Measurements from ENCODE around the gene LPP. TPM values are rescaled to one million over a fixed set of nuclear protein-coding genes. Genes with fewer than 3 reads are reported as not detected.

LPP gene
- total and polyA plus RNA-seq, 2 of the 4 experiments (the other 2 are of a cell fraction): 16.0 to 130 TPM

DNA sequence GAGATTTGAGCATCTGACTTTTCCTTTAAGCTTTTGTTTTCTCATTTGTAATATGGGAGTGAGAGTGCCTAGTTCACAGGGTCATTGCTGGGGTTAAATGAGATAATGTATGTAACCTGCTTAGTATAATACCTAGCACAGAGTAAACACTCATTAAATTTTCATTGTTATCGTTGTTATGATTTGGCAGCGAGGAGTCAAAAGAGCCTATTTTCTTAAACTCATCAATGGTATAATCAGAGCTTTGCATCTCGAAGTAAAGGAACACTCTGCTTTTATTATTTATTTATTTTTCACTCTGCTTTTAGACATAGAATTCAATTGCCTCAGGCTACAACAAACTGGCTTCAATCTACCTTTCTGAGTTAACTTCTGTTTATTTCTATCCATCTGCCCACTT is 52.8 kb downstream of the LPP start:
- Histone ChIP-seq H3K9ac (ENCODE audit: low read depth, low read length) (no peak overlapping the region), H3K4me2 (ENCODE audit: low read depth, low read length) (no peak overlapping the region), H4K5ac (ENCODE audit: low read depth, low read length) (no peak overlapping the region), H3K4me1 (ENCODE audit: control insufficient read depth, insufficient read depth, low read length) (peaks cover 37% of the 10 kb centered on the region), H2BK120ac (ENCODE audit: low read depth, low read length) (no peak overlapping the region), H2AK5ac (ENCODE audit: low read depth, low read length) (no peak overlapping the region), H4K8ac (ENCODE audit: low read depth in 2 of 2, low read length in 2 of 2) (no peak overlapping the region), H3K18ac (ENCODE audit: low read depth, low read length) (no peak overlapping the region), H3K27me3 (ENCODE audit: control insufficient read depth, insufficient read depth, low read length) (no peaks in the 10 kb centered on the region), H3K23ac (ENCODE audit: low read depth, low read length) (peak overlapping the region; percentile 69), H3K79me1 (ENCODE audit: low read depth in 1 of 2, low read length in 2 of 2) (peaks cover 61 to 87% of the 10 kb centered on the region in 2 experiments), H2BK20ac (ENCODE audit: low read depth, low read length) (no peak overlapping the region), H4K20me1 (ENCODE audit: insufficient read depth, low read length) (peaks cover 34% of the 10 kb centered on the region), H2BK15ac (ENCODE audit: low read depth, low read length) (no peak overlapping the region), H3K4me3 (ENCODE audit: insufficient read depth, low read depth, low read length) (no peak overlapping the region), H2AK9ac (replicated peaks; ENCODE audit: low read depth, low read length, poor library complexity) (no peak overlapping the region), H3K36me3 (ENCODE audit: control insufficient read depth, insufficient read depth, low read length) (peaks cover 12% of the 10 kb centered on the region), H2AFZ (replicated peaks; ENCODE audit: low read length, poor library complexity) (no peak overlapping the region), H3K14ac (replicated peaks; ENCODE audit: low read depth, low read length) (no peak overlapping the region), H4K91ac (ENCODE audit: insufficient read depth, low read depth, low read length) (no peak overlapping the region), H3K27ac (ENCODE audit: insufficient read depth, low read length) (no peak overlapping the region), H3K4ac (ENCODE audit: low read depth, low read length) (no peak overlapping the region), H3K56ac (ENCODE audit: extremely low read depth, insufficient read depth, low read length) (no peak overlapping the region), H3K9me1 (ENCODE audit: insufficient read depth, low read length) (peaks cover 36% of the 10 kb centered on the region), H3K9me3 (ENCODE audit: control insufficient read depth, insufficient read depth, low read length) (no peaks in the 10 kb centered on the region), H2BK5ac (ENCODE audit: low read depth, low read length, poor library complexity, severe bottlenecking) (no peak overlapping the region)
- ATAC-seq (ENCODE audit: low read depth) (no peak), DNase-seq (no peak)
- ChIA-PET CTCF (interaction anchor here (0.6 kb wide), 4 partner anchors 22 to 1586 kb away, joined by 3 to 4 read pairs (median 4); no protein-coding TSS in a partner anchor), POLR2A (ENCODE audit: unreplicated experiment) (interaction anchor here (0.6 kb wide), 1 partner anchor 1160 kb away, joined by 4 read pairs; no protein-coding TSS in a partner anchor)
- intact Hi-C loops (cut with micrococcal nuclease): no loop called here
- dilution Hi-C loops (cut with HindIII; ENCODE audit: low sequenced_read_pairs, unreplicated experiment): no loop called here
- WGBS, 2 experiments (ENCODE audit: extremely low coverage in 2 of 2, insufficient read length in 1 of 2): no CpG with 5 or more reads among the region's 3 CpGs
- TF ChIP-seq POLR2A (IDR thresholded peaks at IDR 0.05; ENCODE audit: low read depth, low read length) (no peak), BHLHE40 (IDR thresholded peaks at IDR 0.05; ENCODE audit: low read depth, low read length) (no peak), FOS (IDR thresholded peaks at IDR 0.05; ENCODE audit: low read depth, low read length) (no peak), SMC3 (IDR thresholded peaks at IDR 0.05; ENCODE audit: low read depth, low read length) (no peak), RAD21 (IDR thresholded peaks at IDR 0.05; ENCODE audit: low read length) (no peak), MAZ (IDR thresholded peaks at IDR 0.05; ENCODE audit: borderline replicate concordance, low read depth, low read length) (no peak), CHD1 (IDR thresholded peaks at IDR 0.05; ENCODE audit: low read depth, low read length) (no peak), RCOR1 (IDR thresholded peaks at IDR 0.05; ENCODE audit: insufficient replicate concordance, low read length) (no peak), RFX5 (IDR thresholded peaks at IDR 0.05; ENCODE audit: low read depth, low read length) (no peak), NFE2L2 (IDR thresholded peaks at IDR 0.05; ENCODE audit: low read depth, low read length) (no peak), CTCF (conservative IDR thresholded peaks at IDR 0.05; ENCODE audit: low read depth, low read length) (no peak), CEBPB (IDR thresholded peaks at IDR 0.05; ENCODE audit: low read depth, low read length) (no peak)
- no TSS peak for BruUV-seq (replicated peaks)
- in situ Hi-C loops (cut with MboI; ENCODE audit: low sequenced_read_pairs): no loop called here
